GM12801 (cell line): ENCODE measurements around the gene AUTS2.

ENCODE experiments used
- TF ChIP-seq, protein P1 (sequence below): IDR thresholded peaks from one replicate; pipeline ENCODE4 v1.5.1; 2011; ENCODE audit warnings: control low read depth; ENCODE audit not compliant: insufficient read length; ENCODE audit errors: extremely low read depth

AUTS2 gene

GRCh38 chr7:70313687-70314086 lies 715.4 kb downstream of the AUTS2 start:
- TF ChIP-seq, protein P1, sequence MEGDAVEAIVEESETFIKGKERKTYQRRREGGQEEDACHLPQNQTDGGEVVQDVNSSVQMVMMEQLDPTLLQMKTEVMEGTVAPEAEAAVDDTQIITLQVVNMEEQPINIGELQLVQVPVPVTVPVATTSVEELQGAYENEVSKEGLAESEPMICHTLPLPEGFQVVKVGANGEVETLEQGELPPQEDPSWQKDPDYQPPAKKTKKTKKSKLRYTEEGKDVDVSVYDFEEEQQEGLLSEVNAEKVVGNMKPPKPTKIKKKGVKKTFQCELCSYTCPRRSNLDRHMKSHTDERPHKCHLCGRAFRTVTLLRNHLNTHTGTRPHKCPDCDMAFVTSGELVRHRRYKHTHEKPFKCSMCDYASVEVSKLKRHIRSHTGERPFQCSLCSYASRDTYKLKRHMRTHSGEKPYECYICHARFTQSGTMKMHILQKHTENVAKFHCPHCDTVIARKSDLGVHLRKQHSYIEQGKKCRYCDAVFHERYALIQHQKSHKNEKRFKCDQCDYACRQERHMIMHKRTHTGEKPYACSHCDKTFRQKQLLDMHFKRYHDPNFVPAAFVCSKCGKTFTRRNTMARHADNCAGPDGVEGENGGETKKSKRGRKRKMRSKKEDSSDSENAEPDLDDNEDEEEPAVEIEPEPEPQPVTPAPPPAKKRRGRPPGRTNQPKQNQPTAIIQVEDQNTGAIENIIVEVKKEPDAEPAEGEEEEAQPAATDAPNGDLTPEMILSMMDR, result no peak

DNA sequence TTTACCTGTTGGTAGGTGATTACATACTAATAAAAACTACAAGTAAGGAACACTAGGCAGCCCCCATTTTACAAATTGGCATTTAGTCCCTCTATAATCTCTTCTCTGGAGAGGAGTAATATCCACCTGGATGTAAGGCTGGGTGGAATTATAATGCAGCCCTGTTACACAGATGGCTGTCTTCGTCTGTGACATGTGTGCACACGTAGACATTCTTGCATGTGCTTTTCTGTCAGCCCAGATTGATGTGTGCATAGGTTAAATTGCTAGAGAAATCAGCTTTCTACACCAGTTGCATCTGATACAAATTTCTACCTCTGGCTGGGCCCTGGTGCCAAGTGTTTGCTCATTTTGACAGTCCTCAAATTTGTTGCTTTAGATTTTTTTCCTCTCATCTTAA lies 715.9 kb downstream of the AUTS2 start:
- TF ChIP-seq, protein P1, result no peak

- TF ChIP-seq, protein P1, result no peak
Measured at GRCh38 chr7:70316745-70317144, 718.5 kb downstream of the AUTS2 start.

- TF ChIP-seq, protein P1, result no peak
Measured at GRCh38 chr7:70317356-70317755, 719.1 kb downstream of the AUTS2 start.

DNA sequence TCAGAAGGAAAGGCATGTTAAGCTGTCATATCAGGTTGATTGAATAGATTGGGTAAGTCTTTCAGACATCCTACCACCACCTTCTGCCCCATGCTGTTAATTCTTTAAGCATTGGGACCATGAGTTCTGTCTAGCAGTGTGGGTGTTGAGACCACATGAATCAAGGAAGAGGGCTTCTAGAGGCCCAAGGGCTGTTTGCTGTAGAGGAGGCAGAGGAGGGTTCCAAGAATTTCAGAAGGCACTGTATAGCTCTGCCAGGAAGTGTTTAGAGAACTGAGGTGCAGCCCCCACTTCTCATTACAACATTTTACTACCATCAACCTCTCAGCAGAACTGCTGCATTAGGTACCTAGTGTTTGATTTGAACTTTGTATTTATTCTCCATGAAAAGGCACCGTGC lies 720.2 kb downstream of the AUTS2 start:
- TF ChIP-seq, protein P1, result no peak

DNA sequence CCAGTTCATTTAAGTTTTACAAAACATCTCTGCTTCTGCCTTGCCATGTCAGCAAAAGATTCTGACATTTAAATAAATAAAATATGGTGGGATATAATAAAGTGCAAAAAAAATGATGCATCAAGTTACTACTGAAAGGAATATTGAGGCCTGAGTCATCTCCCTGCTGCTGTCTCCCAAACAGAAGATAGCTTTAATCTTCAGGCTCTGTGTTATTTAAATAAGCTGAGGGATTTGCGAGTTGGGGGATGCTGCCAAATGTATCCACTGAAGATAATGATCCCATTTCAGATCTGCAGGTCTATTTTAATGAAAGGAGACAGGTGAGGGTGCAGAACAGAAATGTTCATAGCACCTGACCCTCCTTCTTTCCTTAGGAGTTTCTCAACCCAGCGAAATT lies 720.8 kb downstream of the AUTS2 start:
- TF ChIP-seq, protein P1, result no peak

- TF ChIP-seq, protein P1, result no peak
Measured at GRCh38 chr7:70321016-70321590, 722.8 kb downstream of the AUTS2 start.
